ENCODE data around the gene COQ10B.
A peak's percentile ranks its signal among the peaks of the same experiment; 100 is the strongest.

Gene COQ10B

GRCh38 chr2:197496695-197497094 is 43.3 kb downstream of the COQ10B start:
- no peak overlapping the region for H3K9ac ChIP-seq (ENCODE audit: low read length)
- H3K36me3 ChIP-seq (ENCODE audit: control insufficient read depth, insufficient read depth, low read length): no peaks in the 10 kb centered on the region
- H3K4me1 ChIP-seq (ENCODE audit: control insufficient read depth, insufficient read depth, low read length): no peaks in the 10 kb centered on the region

GRCh38 chr2:197497326-197497725 is 44.0 kb downstream of the COQ10B start:
- Histone ChIP-seq H3K9ac (ENCODE audit: low read length) (no peak overlapping the region), H3K4me1 (ENCODE audit: control insufficient read depth, insufficient read depth, low read length) (peaks cover 5% of the 10 kb centered on the region), H3K27me3 (ENCODE audit: control insufficient read depth, insufficient read depth, low read length) (no peaks in the 10 kb centered on the region), H3K9me3 (ENCODE audit: control insufficient read depth, low read length) (no peaks in the 10 kb centered on the region), H3K36me3 (ENCODE audit: control insufficient read depth, insufficient read depth, low read length) (no peaks in the 10 kb centered on the region), H3K4me3 (ENCODE audit: low read length) (no peak overlapping the region)

More at GRCh38 chr2:197496695-197497094, 43.3 kb downstream of the COQ10B start:
- Histone ChIP-seq H3K9me3 (ENCODE audit: control insufficient read depth, low read length) (no peaks in the 10 kb centered on the region), H3K4me3 (ENCODE audit: low read length) (no peak overlapping the region), H3K27me3 (ENCODE audit: control insufficient read depth, insufficient read depth, low read length) (no peaks in the 10 kb centered on the region)

- Histone ChIP-seq H3K4me3 (ENCODE audit: low read length) (peak overlapping the region; percentile 71), H3K4me1 (ENCODE audit: control insufficient read depth, insufficient read depth, low read length) (peaks cover 9% of the 10 kb centered on the region), H3K9me3 (ENCODE audit: control insufficient read depth, low read length) (no peaks in the 10 kb centered on the region), H3K36me3 (ENCODE audit: control insufficient read depth, insufficient read depth, low read length) (no peaks in the 10 kb centered on the region), H3K9ac (ENCODE audit: low read length) (peak overlapping the region; percentile 69), H3K27me3 (ENCODE audit: control insufficient read depth, insufficient read depth, low read length) (no peaks in the 10 kb centered on the region)
Observed at GRCh38 chr2:197498235-197498936, 45.0 kb downstream of the COQ10B start.

- Histone ChIP-seq H3K36me3 (ENCODE audit: control insufficient read depth, insufficient read depth, low read length) (no peaks in the 10 kb centered on the region), H3K9ac (ENCODE audit: low read length) (peak overlapping the region; percentile 69), H3K9me3 (ENCODE audit: control insufficient read depth, low read length) (no peaks in the 10 kb centered on the region), H3K4me3 (ENCODE audit: low read length) (peak overlapping the region; percentile 71), H3K27me3 (ENCODE audit: control insufficient read depth, insufficient read depth, low read length) (no peaks in the 10 kb centered on the region), H3K4me1 (ENCODE audit: control insufficient read depth, insufficient read depth, low read length) (peaks cover 9% of the 10 kb centered on the region)
Observed at GRCh38 chr2:197498937-197499593, 45.7 kb downstream of the COQ10B start.

- Histone ChIP-seq H3K36me3 (ENCODE audit: control insufficient read depth, insufficient read depth, low read length) (no peaks in the 10 kb centered on the region), H3K4me3 (ENCODE audit: low read length) (peak within 1 kb of the TSS; percentile 71), H3K4me1 (ENCODE audit: control insufficient read depth, insufficient read depth, low read length) (peaks cover 9% of the 10 kb centered on the region)
Observed at GRCh38 chr2:197499594-197500502, 46.5 kb downstream of the COQ10B start, which contains the start of the genes HSPD1 and HSPE1. Gene HSPD1, minus strand, starts transcription at chr2:197499840. Its CDS starts 992 bp downstream, at chr2:197498848. Gene HSPE1, plus strand, starts transcription at chr2:197500379. Its CDS starts 58 bp downstream, at chr2:197500437.

GRCh38 chr2:197500503-197501131 is 47.3 kb downstream of the COQ10B start:
- Histone ChIP-seq H3K27me3 (ENCODE audit: control insufficient read depth, insufficient read depth, low read length) (no peaks in the 10 kb centered on the region), H3K36me3 (ENCODE audit: control insufficient read depth, insufficient read depth, low read length) (no peaks in the 10 kb centered on the region), H3K9ac (ENCODE audit: low read length) (peak overlapping the region; percentile 87), H3K4me3 (ENCODE audit: low read length) (peak overlapping the region; percentile 57), H3K4me1 (ENCODE audit: control insufficient read depth, insufficient read depth, low read length) (peaks cover 9% of the 10 kb centered on the region), H3K9me3 (ENCODE audit: control insufficient read depth, low read length) (no peaks in the 10 kb centered on the region)

More at GRCh38 chr2:197499594-197500502, 46.5 kb downstream of the COQ10B start, which contains the start of the genes HSPD1 and HSPE1:
- H3K9ac ChIP-seq (ENCODE audit: low read length): peak within 1 kb of the TSS; percentile 87
- no peaks in the 10 kb centered on the region for H3K9me3 ChIP-seq (ENCODE audit: control insufficient read depth, low read length)
- no peaks in the 10 kb centered on the region for H3K27me3 ChIP-seq (ENCODE audit: control insufficient read depth, insufficient read depth, low read length)

GRCh38 chr2:197502201-197502600 is 48.8 kb downstream of the COQ10B start:
- Histone ChIP-seq H3K4me1 (ENCODE audit: control insufficient read depth, insufficient read depth, low read length) (peaks cover 9% of the 10 kb centered on the region), H3K9me3 (ENCODE audit: control insufficient read depth, low read length) (no peaks in the 10 kb centered on the region), H3K36me3 (ENCODE audit: control insufficient read depth, insufficient read depth, low read length) (no peaks in the 10 kb centered on the region), H3K9ac (ENCODE audit: low read length) (no peak overlapping the region), H3K4me3 (ENCODE audit: low read length) (no peak overlapping the region), H3K27me3 (ENCODE audit: control insufficient read depth, insufficient read depth, low read length) (no peaks in the 10 kb centered on the region)

- H3K27me3 ChIP-seq (ENCODE audit: control insufficient read depth, insufficient read depth, low read length): no peaks in the 10 kb centered on the region
- H3K36me3 ChIP-seq (ENCODE audit: control insufficient read depth, insufficient read depth, low read length): no peaks in the 10 kb centered on the region
- H3K9ac ChIP-seq (ENCODE audit: low read length): no peak overlapping the region
- peaks cover 9% of the 10 kb centered on the region for H3K4me1 ChIP-seq (ENCODE audit: control insufficient read depth, insufficient read depth, low read length)
- H3K4me3 ChIP-seq (ENCODE audit: low read length): no peak overlapping the region
- H3K9me3 ChIP-seq (ENCODE audit: control insufficient read depth, low read length): no peaks in the 10 kb centered on the region
Observed at GRCh38 chr2:197502685-197503084, 49.3 kb downstream of the COQ10B start.

- Histone ChIP-seq H3K36me3 (ENCODE audit: control insufficient read depth, insufficient read depth, low read length) (no peaks in the 10 kb centered on the region), H3K9ac (ENCODE audit: low read length) (no peak overlapping the region), H3K4me3 (ENCODE audit: low read length) (no peak overlapping the region), H3K9me3 (ENCODE audit: control insufficient read depth, low read length) (no peaks in the 10 kb centered on the region), H3K27me3 (ENCODE audit: control insufficient read depth, insufficient read depth, low read length) (no peaks in the 10 kb centered on the region), H3K4me1 (ENCODE audit: control insufficient read depth, insufficient read depth, low read length) (peaks cover 9% of the 10 kb centered on the region)
Observed at GRCh38 chr2:197504000-197504399, 50.6 kb downstream of the COQ10B start.

GRCh38 chr2:197504512-197504911 is 51.2 kb downstream of the COQ10B start:
- Histone ChIP-seq H3K4me3 (ENCODE audit: low read length) (no peak overlapping the region), H3K36me3 (ENCODE audit: control insufficient read depth, insufficient read depth, low read length) (no peaks in the 10 kb centered on the region), H3K27me3 (ENCODE audit: control insufficient read depth, insufficient read depth, low read length) (no peaks in the 10 kb centered on the region), H3K9ac (ENCODE audit: low read length) (no peak overlapping the region), H3K4me1 (ENCODE audit: control insufficient read depth, insufficient read depth, low read length) (peaks cover 9% of the 10 kb centered on the region), H3K9me3 (ENCODE audit: control insufficient read depth, low read length) (no peaks in the 10 kb centered on the region)

GRCh38 chr2:197506658-197507057 is 53.3 kb downstream of the COQ10B start:
- H3K4me3 ChIP-seq (ENCODE audit: low read length): no peak overlapping the region
- no peaks in the 10 kb centered on the region for H3K27me3 ChIP-seq (ENCODE audit: control insufficient read depth, insufficient read depth, low read length)
- peaks cover 9% of the 10 kb centered on the region for H3K4me1 ChIP-seq (ENCODE audit: control insufficient read depth, insufficient read depth, low read length)
- H3K9ac ChIP-seq (ENCODE audit: low read length): no peak overlapping the region
- no peaks in the 10 kb centered on the region for H3K36me3 ChIP-seq (ENCODE audit: control insufficient read depth, insufficient read depth, low read length)
- no peaks in the 10 kb centered on the region for H3K9me3 ChIP-seq (ENCODE audit: control insufficient read depth, low read length)

Measured in mucosa of stomach (tissue), 1 donor.